ENCODE measurements around the gene CLEC18A.
"Not testable (repeated sequence)": the region's sequence is repeated elsewhere in the genome, so short reads cannot be mapped to it uniquely, and the experiment has no call there.

CLEC18A gene

GRCh38 chr16:69929480-69929879 lies 21.7 kb upstream of the CLEC18A start:
- DNase-seq = no peak

- DNase-seq = peak; percentile 62
These were observed 20.9 kb upstream of the CLEC18A start for GRCh38 chr16:69930117-69930776.

- no peak for DNase-seq
These were observed 19.5 kb upstream of the CLEC18A start for GRCh38 chr16:69931631-69932030.

- DNase-seq = no peak
These were observed 18.9 kb upstream of the CLEC18A start for GRCh38 chr16:69932228-69932627.

- DNase-seq = no peak
These were observed 18.3 kb upstream of the CLEC18A start for GRCh38 chr16:69932691-69933392.

- DNase-seq = no peak
These were observed 17.1 kb upstream of the CLEC18A start for GRCh38 chr16:69934044-69934443.

GRCh38 chr16:69934751-69935150 lies 16.4 kb upstream of the CLEC18A start:
- DNase-seq = no peak

- DNase-seq = no peak
These were observed 15.8 kb upstream of the CLEC18A start for GRCh38 chr16:69935278-69935711.

- DNase-seq = no peak
These were observed 15.4 kb upstream of the CLEC18A start for GRCh38 chr16:69935740-69936139.

GRCh38 chr16:69936252-69936651 lies 14.9 kb upstream of the CLEC18A start:
- DNase-seq = no peak

GRCh38 chr16:69936751-69937211 lies 14.4 kb upstream of the CLEC18A start:
- no peak for DNase-seq

GRCh38 chr16:69937465-69937951 lies 13.6 kb upstream of the CLEC18A start:
- no peak for DNase-seq

GRCh38 chr16:69938981-69939820 lies 11.9 kb upstream of the CLEC18A start:
- DNase-seq = no peak

- DNase-seq = no peak
These were observed 11.1 kb upstream of the CLEC18A start for GRCh38 chr16:69939821-69940585.

- no peak for DNase-seq
These were observed 10.5 kb upstream of the CLEC18A start for GRCh38 chr16:69940676-69941075.

- no peak for DNase-seq
These were observed 9.7 kb upstream of the CLEC18A start for GRCh38 chr16:69941251-69942098.

GRCh38 chr16:69942099-69942491 lies 9.0 kb upstream of the CLEC18A start:
- DNase-seq = no peak

GRCh38 chr16:69942627-69943170 lies 8.4 kb upstream of the CLEC18A start:
- DNase-seq = no peak

- not testable (repeated sequence) for DNase-seq
These were observed 7.7 kb upstream of the CLEC18A start for GRCh38 chr16:69943241-69944036.

GRCh38 chr16:69950411-69950810 lies 723 bp upstream of the CLEC18A start:
- DNase-seq = not testable (repeated sequence)

All from right kidney (tissue), 1 donor.